Mucosa of rectum (tissue), 2 donors: ENCODE results near the gene CCDC181.

ENCODE experiments used
- H3K27ac ChIP-seq, 2 donors: one replicate each; pipeline ENCODE4 v1.7.0; 2013; ENCODE audit warnings: inconsistent platforms in 2 of 2, low read depth in 2 of 2, low read length in 2 of 2
- H3K27me3 ChIP-seq, 2 donors: one replicate each; pipeline ENCODE4 v1.7.0; 2013; ENCODE audit warnings: low read length in 2 of 2; ENCODE audit not compliant: control insufficient read depth in 2 of 2, insufficient read depth in 2 of 2
- H3K36me3 ChIP-seq, 2 donors: one replicate each; pipeline ENCODE4 v1.7.0; 2013; ENCODE audit warnings: low read length in 2 of 2; ENCODE audit not compliant: control insufficient read depth in 2 of 2, insufficient read depth in 2 of 2
- H3K4me1 ChIP-seq, 2 donors: one replicate each; pipeline ENCODE4 v1.7.0; 2013; ENCODE audit warnings: low read length in 2 of 2, mild to moderate bottlenecking in 1 of 2; ENCODE audit not compliant: control insufficient read depth in 2 of 2, insufficient read depth in 2 of 2
- H3K4me3 ChIP-seq, 2 donors: one replicate each; pipeline ENCODE4 v1.7.0; 2013; ENCODE audit warnings: low read length in 2 of 2
- H3K9ac ChIP-seq, 2 donors: one replicate each; pipeline ENCODE4 v1.7.0; 2013; ENCODE audit warnings: low read length in 2 of 2, low read depth in 1 of 2, mild to moderate bottlenecking in 1 of 2
- H3K9me3 ChIP-seq, 2 donors: one replicate each; pipeline ENCODE4 v1.7.0; 2013; ENCODE audit warnings: low read length in 2 of 2; ENCODE audit not compliant: control insufficient read depth in 2 of 2
- donor health status: healthy.
- donor health status: Normal muscosa, but diverticular disease.

Gene CCDC181

DNA sequence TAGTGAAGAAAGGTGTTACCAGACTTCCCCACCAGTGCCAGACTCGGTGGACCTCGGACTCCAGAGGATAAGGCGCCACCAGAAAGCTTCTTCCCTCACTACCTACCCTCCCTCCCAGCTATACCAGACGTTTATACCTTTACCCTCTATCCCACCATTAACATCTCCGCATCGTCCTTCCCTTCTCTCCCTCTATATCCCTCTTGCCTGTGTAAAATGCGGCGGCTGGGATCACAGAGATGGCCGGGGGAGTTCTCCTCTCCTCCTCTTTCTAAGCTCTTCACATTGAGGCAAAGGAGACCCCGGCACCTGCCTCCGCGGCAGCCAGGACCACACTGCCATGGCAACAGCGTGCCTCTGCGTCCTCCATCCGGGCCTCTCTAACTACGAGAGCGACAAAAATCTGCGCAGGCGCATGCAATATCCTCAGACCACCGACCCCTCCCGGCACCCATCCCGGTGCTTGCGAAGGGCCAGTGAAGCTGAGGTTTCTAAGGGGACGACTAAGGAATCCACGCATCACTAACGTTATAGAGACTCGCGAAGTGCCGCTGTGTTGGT is at the start of gene CCDC181:
Gene CCDC181 (minus strand): TSS at position 394 of the 561 bp plus-strand sequence. CDS start 2,547 bp downstream, outside the sequence.
- Histone ChIP-seq H3K4me3 (peak within 1 kb of the TSS; percentile 23 to 49), H3K9ac (no peak within 1 kb of the TSS), H3K27ac (no peak within 1 kb of the TSS), H3K4me1 (no peaks in the 10 kb centered on the region), H3K36me3 (no peaks in the 10 kb centered on the region), H3K9me3 (no peaks in the 10 kb centered on the region), H3K27me3 (peaks cover 7 to 11% of the 10 kb centered on the region in 2 donors)

- Histone ChIP-seq H3K9me3 (no peaks in the 10 kb centered on the region), H3K4me1 (no peaks in the 10 kb centered on the region), H3K9ac (no peak overlapping the region), H3K27ac (no peak overlapping the region), H3K27me3 (no peaks in the 10 kb centered on the region), H3K4me3 (no peak overlapping the region), H3K36me3 (peaks cover 6 to 12% of the 10 kb centered on the region in 2 donors)
Measured at GRCh38 chr1:169475806-169476387, 48.6 kb upstream of the CCDC181 start.

GRCh38 chr1:169474302-169474995 is 47.2 kb upstream of the CCDC181 start:
- Histone ChIP-seq H3K27me3 (no peaks in the 10 kb centered on the region), H3K36me3 (peaks cover 6 to 12% of the 10 kb centered on the region in 2 donors), H3K27ac (no peak overlapping the region), H3K9ac (no peak overlapping the region), H3K9me3 (no peaks in the 10 kb centered on the region), H3K4me3 (no peak overlapping the region), H3K4me1 (no peaks in the 10 kb centered on the region)

DNA sequence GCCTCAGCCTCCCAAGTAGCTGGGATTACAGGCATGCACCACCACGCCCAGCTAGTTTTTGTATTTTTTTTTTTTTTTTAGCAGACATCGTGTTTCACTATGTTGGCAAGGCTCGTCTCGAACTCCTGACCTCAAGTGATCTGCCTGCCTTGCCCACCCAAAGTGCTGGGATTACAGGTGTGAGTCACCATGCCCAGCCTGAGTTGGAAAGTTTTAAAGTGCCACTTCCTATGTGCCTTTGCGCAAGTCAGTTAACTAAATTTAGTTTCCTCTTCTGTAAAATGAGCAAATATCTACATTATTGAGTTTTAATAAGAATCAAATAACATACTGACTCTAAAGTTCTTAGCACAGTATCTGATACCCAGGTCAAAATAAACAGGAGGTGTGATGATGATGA is 46.1 kb upstream of the CCDC181 start:
- Histone ChIP-seq H3K4me3 (no peak overlapping the region), H3K27ac (no peak overlapping the region), H3K9me3 (no peaks in the 10 kb centered on the region), H3K9ac (no peak overlapping the region), H3K36me3 (peaks cover 6 to 12% of the 10 kb centered on the region in 2 donors), H3K27me3 (no peaks in the 10 kb centered on the region), H3K4me1 (no peaks in the 10 kb centered on the region)

DNA sequence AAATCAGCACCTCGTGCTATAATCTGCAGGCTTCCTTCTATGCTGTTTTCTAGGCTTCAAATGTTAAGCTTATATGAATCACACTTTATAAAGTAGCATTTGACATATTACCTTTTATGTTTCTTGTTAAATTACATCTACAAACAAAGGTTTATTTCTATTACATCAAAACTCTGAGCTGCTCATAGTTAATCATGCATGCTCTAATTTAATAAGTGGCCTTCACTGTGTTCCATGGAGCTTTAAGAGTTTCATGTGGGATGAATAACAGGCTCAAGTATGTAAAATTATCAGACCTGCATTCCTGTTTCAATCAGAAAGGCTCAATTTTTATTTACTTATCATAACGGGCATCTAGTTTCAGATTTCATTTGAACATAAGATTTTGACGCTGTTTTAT is 45.5 kb upstream of the CCDC181 start:
- Histone ChIP-seq H3K9me3 (no peaks in the 10 kb centered on the region), H3K9ac (no peak overlapping the region), H3K27me3 (no peaks in the 10 kb centered on the region), H3K4me3 (no peak overlapping the region), H3K27ac (no peak overlapping the region), H3K4me1 (no peaks in the 10 kb centered on the region), H3K36me3 (peaks cover 8 to 12% of the 10 kb centered on the region in 2 donors)

DNA sequence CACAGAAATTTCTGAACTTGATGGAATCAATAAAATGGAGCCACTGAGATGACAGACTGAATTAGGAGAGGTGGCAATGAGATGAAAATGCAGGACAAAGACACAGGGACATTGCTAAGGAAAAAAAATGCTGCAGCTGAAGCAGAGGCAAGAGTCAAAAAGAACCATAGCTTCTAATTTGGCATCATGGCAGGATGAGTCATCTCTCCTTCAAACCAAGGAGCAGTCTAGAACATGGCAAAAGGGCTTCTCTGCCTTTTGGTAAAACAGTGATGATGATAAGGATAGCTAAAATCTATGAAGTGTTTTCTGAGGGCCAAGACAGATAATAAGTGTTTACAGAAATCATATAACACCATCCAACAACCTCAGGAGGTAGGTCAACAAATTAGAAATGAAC is 41.7 kb upstream of the CCDC181 start:
- H3K4me1 ChIP-seq: no peaks in the 10 kb centered on the region
- H3K27me3 ChIP-seq: no peaks in the 10 kb centered on the region
- H3K27ac ChIP-seq: no peak overlapping the region
- H3K4me3 ChIP-seq: no peak overlapping the region
- H3K9ac ChIP-seq: no peak overlapping the region
- H3K36me3 ChIP-seq: peaks cover 4 to 5% of the 10 kb centered on the region in 2 donors
- no peaks in the 10 kb centered on the region for H3K9me3 ChIP-seq

GRCh38 chr1:169466259-169467230 is 39.3 kb upstream of the CCDC181 start:
- Histone ChIP-seq H3K36me3 (peaks cover 4 to 5% of the 10 kb centered on the region in 2 donors), H3K27me3 (no peaks in the 10 kb centered on the region), H3K27ac (no peak overlapping the region), H3K9me3 (no peaks in the 10 kb centered on the region), H3K9ac (no peak overlapping the region), H3K4me1 (no peaks in the 10 kb centered on the region), H3K4me3 (no peak overlapping the region)

DNA sequence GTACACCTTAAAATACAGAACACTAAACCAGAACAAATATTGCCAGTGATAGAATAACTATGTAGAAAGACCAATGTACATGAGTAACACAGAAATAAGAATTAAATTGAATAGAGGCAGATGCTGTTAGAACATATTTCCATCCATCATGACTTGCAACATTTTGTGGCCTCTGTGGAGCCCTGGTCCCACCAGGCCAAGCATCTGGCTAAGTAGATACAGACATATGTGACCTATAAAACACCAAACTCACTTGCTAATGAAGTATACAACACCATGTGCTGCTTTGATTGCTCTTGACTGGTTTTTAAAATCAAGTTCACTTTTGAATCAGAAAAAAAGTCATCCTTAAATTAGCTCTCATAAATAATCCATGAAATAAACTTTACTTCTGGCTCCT is 38.0 kb upstream of the CCDC181 start:
- Histone ChIP-seq H3K9me3 (no peaks in the 10 kb centered on the region), H3K36me3 (peaks cover 4 to 5% of the 10 kb centered on the region in 2 donors)

GRCh38 chr1:169462385-169462784 is 35.1 kb upstream of the CCDC181 start:
- Histone ChIP-seq H3K4me3 (no peak overlapping the region), H3K36me3 (peaks cover 0 to under 1% of the 10 kb centered on the region in 2 donors), H3K4me1 (no peaks in the 10 kb centered on the region), H3K27me3 (no peaks in the 10 kb centered on the region), H3K27ac (no peak overlapping the region), H3K9me3 (peaks cover 0 to 2% of the 10 kb centered on the region in 2 donors), H3K9ac (no peak overlapping the region)

More for the DNA sequence above, 38.0 kb upstream of the CCDC181 start:
- Histone ChIP-seq H3K4me3 (no peak overlapping the region), H3K27ac (no peak overlapping the region), H3K9ac (no peak overlapping the region), H3K4me1 (no peaks in the 10 kb centered on the region), H3K27me3 (no peaks in the 10 kb centered on the region)
